Liver (tissue), 9 donors: Measurements from ENCODE around the gene BMP6. TPM values are rescaled to one million over a fixed set of nuclear protein-coding genes. Genes with fewer than 3 reads are reported as not detected.
A peak's percentile ranks its signal among the peaks of the same experiment; 100 is the strongest.

Source experiments
- DNase-seq: peaks from one replicate; pipeline ENCODE4 v3.0.0-alpha.2; 2017; ENCODE audit warnings: low spot score
- H3K27ac ChIP-seq, 2 donors: one replicate each; pipeline ENCODE4 v1.7.0; 2013; ENCODE audit warnings: inconsistent platforms in 2 of 2, low read length in 2 of 2, control low read depth in 1 of 2, low read depth in 1 of 2, mild to moderate bottlenecking in 1 of 2
- H3K27me3 ChIP-seq, 4 donors: one replicate each; pipeline versions ENCODE4 v1.6.1 to v1.7.0; 2013; ENCODE audit warnings: low read length in 3 of 4, inconsistent platforms in 1 of 4, mild to moderate bottlenecking in 1 of 4, moderate library complexity in 1 of 4; ENCODE audit not compliant: control insufficient read depth in 4 of 4, insufficient read depth in 4 of 4
- H3K36me3 ChIP-seq, 4 donors: one replicate each; pipeline versions ENCODE4 v1.6.1 to v1.7.0; 2013; ENCODE audit warnings: low read length in 3 of 4, mild to moderate bottlenecking in 3 of 4, low read depth in 1 of 4, moderate library complexity in 1 of 4; ENCODE audit not compliant: control insufficient read depth in 4 of 4, insufficient read depth in 3 of 4
- H3K4me1 ChIP-seq, 4 donors: one replicate each; pipeline versions ENCODE4 v1.6.1 to v1.7.0; 2013; ENCODE audit warnings: low read length in 3 of 4, mild to moderate bottlenecking in 3 of 4, moderate library complexity in 1 of 4; ENCODE audit not compliant: control insufficient read depth in 4 of 4, insufficient read depth in 4 of 4
- H3K4me3 ChIP-seq, 3 donors: one replicate each; pipeline versions ENCODE4 v1.6.1 to v1.7.0; 2013; ENCODE audit warnings: low read length in 3 of 3, control low read depth in 1 of 3, low read depth in 1 of 3, mild to moderate bottlenecking in 1 of 3
- H3K9ac ChIP-seq, 2 donors: one replicate each; pipeline ENCODE4 v1.7.0; 2013; ENCODE audit warnings: low read length in 2 of 2, mild to moderate bottlenecking in 2 of 2, moderate library complexity in 2 of 2, control low read depth in 1 of 2, low read depth in 1 of 2
- H3K9me3 ChIP-seq, 4 donors: one replicate each; pipeline versions ENCODE4 v1.6.1 to v1.7.0; 2013; ENCODE audit warnings: low read length in 3 of 4; ENCODE audit not compliant: control insufficient read depth in 4 of 4
- ATF3 ChIP-seq: IDR thresholded peaks from 2 replicates; pipeline ENCODE4 v1.6.1; 2016; ENCODE audit warnings: antibody characterized with exemption
- FOXA1 ChIP-seq: IDR thresholded peaks from 2 replicates; pipeline ENCODE4 v1.6.1; 2016; ENCODE audit warnings: antibody characterized with exemption
- FOXA2 ChIP-seq: IDR thresholded peaks from 2 replicates; pipeline ENCODE4 v1.6.1; 2016; ENCODE audit warnings: antibody characterized with exemption
- GABPA ChIP-seq, 2 donors: IDR thresholded peaks in 1 of 2; conservative IDR thresholded peaks in 1 of 2; 2 replicates each; pipeline ENCODE4 v1.6.1; 2016; ENCODE audit warnings: antibody characterized with exemption in 2 of 2, mild to moderate bottlenecking in 1 of 2, moderate library complexity in 1 of 2
- HNF4A ChIP-seq, 2 donors: conservative IDR thresholded peaks; 2 replicates each; pipeline ENCODE4 v1.6.1; 2016; ENCODE audit warnings: antibody characterized with exemption in 2 of 2, mild to moderate bottlenecking in 2 of 2
- HNF4G ChIP-seq: IDR thresholded peaks from 2 replicates; pipeline ENCODE4 v1.6.1; 2016; ENCODE audit warnings: antibody characterized with exemption
- JUND ChIP-seq, 2 donors: IDR thresholded peaks; 2 replicates each; pipeline ENCODE4 v1.6.1; 2016; ENCODE audit warnings: antibody characterized with exemption in 2 of 2
- MAX ChIP-seq: IDR thresholded peaks from 2 replicates; pipeline ENCODE4 v1.6.1; 2016; ENCODE audit warnings: antibody characterized with exemption
- NR2F2 ChIP-seq: IDR thresholded peaks from 2 replicates; pipeline ENCODE4 v1.6.1; 2016; ENCODE audit warnings: antibody characterized with exemption
- RAD21 ChIP-seq, 2 donors: IDR thresholded peaks; 2 replicates each; pipeline ENCODE4 v1.6.1; 2016; ENCODE audit warnings: antibody characterized with exemption in 2 of 2, mild to moderate bottlenecking in 2 of 2
- REST ChIP-seq: IDR thresholded peaks from 2 replicates; pipeline ENCODE4 v1.6.1; 2016; ENCODE audit warnings: antibody characterized with exemption, mild to moderate bottlenecking
- RXRA ChIP-seq, 2 donors: IDR thresholded peaks; 2 replicates each; pipeline ENCODE4 v1.6.1; 2017 to 2018; ENCODE audit warnings: antibody characterized with exemption in 2 of 2, mild to moderate bottlenecking in 1 of 2
- SP1 ChIP-seq: IDR thresholded peaks from 2 replicates; pipeline ENCODE4 v1.6.1; 2018; ENCODE audit warnings: antibody characterized with exemption, mild to moderate bottlenecking
- TAF1 ChIP-seq: conservative IDR thresholded peaks from 2 replicates; pipeline ENCODE4 v1.6.1; 2016; ENCODE audit warnings: antibody characterized with exemption, mild to moderate bottlenecking
- ZBTB33 ChIP-seq: IDR thresholded peaks from 2 replicates; pipeline ENCODE4 v1.6.1; 2016; ENCODE audit warnings: antibody characterized with exemption
- WGBS: extraction: QIAGEN DNeasy Blood & Tissue Kit; methylation state at CpG from one replicate; pipeline ENCODE4 v1.1.7; 2013; 5-methylcytosine and 5-hydroxymethylcytosine counted together
- polyA plus RNA-seq, 2 donors: library from polyadenylated mRNA; stranded (reverse) in 1 of 2; unstranded in 1 of 2; fragments of 200-250 nt in 1 of 2; fragments of >200 nt in 1 of 2; fragmentation: Nextera tagmentation in 1 of 2; extraction: Ambion mirVana in 1 of 2; gene quantifications; one replicate each; pipeline versions ENCODE4 v1.2.1 to v1.2.3, GENCODE V29; 2013 to 2015
- total RNA-seq, 2 donors: library from RNA; depleted of rRNA; stranded (reverse); fragments of >200 nt; gene quantifications; one replicate each; pipeline ENCODE4 v1.2.3, GENCODE V29; 2014
- donor health status: healthy.
- donor health status: healthy.
- donor health status: healthy.
- donor health status: healthy.
- donor health status: healthy.

The BMP6 gene
- total and polyA plus RNA-seq, 4 donors: 0.57 to 5.9 (median 2.3) TPM

GRCh38 chr6:7833751-7834070 lies 107.8 kb downstream of the BMP6 start:
- Histone ChIP-seq H3K36me3 (no peaks in the 10 kb centered on the region), H3K27me3 (peaks cover 0 to 6% (median 0%) of the 10 kb centered on the region in 4 donors), H3K9me3 (no peaks in the 10 kb centered on the region), H3K4me1 (no peaks in the 10 kb centered on the region), H3K27ac (no peak overlapping the region), H3K9ac (no peak overlapping the region), H3K4me3 (no peak overlapping the region)
- TF ChIP-seq GABPA (IDR thresholded peaks at IDR 0.05 in 1 of 2, conservative IDR thresholded peaks at IDR 0.05 in 1 of 2): no peak
- DNase-seq: no peak
- 45% methylated on average over 4 of the region's 4 CpGs for WGBS

GRCh38 chr6:7836371-7837026 lies 110.6 kb downstream of the BMP6 start:
- Histone ChIP-seq H3K4me3 (no peak overlapping the region), H3K9me3 (no peaks in the 10 kb centered on the region), H3K27me3 (peaks cover 0 to 3% (median 0%) of the 10 kb centered on the region in 4 donors), H3K4me1 (no peaks in the 10 kb centered on the region), H3K27ac (no peak overlapping the region), H3K9ac (no peak overlapping the region), H3K36me3 (no peaks in the 10 kb centered on the region)
- WGBS: 90% methylated on average over 4 of the region's 4 CpGs
- TF ChIP-seq ZBTB33 (no peak), HNF4A (conservative IDR thresholded peaks at IDR 0.05) (peak in 1 of 2 donors; percentile 75)
- no peak for DNase-seq

DNA sequence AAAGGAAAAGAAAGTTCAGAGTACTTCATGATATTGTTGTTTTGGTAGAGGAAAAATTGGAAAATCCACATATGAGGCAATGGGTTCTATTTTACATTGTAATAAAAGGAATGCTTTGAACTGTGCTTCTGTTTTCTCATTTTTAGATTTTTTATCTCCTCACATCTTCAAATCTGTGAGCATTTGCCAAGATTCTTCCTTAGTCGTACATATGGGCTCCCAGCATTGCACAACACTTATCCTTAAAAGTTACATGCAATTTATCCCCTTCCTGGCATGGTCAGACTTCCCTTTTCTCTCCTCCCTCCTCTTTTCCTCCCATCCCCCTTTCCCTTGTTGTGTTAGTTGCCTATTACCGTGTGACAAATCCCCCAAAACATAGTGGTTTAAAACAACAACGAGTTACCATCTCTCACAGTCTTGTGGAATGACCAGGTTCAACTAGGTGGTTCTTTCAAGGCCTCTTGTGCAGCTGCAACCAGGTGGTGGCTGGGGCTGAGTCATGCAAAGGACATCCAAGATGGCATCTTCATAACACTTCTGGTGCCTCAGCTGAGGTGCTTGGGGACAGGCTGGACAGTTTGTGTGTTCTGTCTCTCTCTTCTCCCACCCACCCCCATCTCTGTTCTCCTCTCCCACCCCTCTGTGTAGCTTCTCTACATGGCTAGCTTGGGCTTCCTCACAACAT lies 116.0 kb downstream of the BMP6 start:
- DNase-seq: no peak
- 63% methylated on average over 3 of the region's 3 CpGs for WGBS

More for the DNA sequence above, 116.0 kb downstream of the BMP6 start:
- H3K27me3 ChIP-seq: no peaks in the 10 kb centered on the region
- H3K4me1 ChIP-seq: no peaks in the 10 kb centered on the region
- TF ChIP-seq TAF1 (no peak), FOXA1 (no peak), FOXA2 (no peak), RXRA (IDR thresholded peaks at IDR 0.05) (no peak), ATF3 (no peak), RAD21 (IDR thresholded peaks at IDR 0.05) (no peak), ZBTB33 (no peak), REST (no peak), SP1 (no peak), JUND (IDR thresholded peaks at IDR 0.05) (no peak), HNF4G (no peak), NR2F2 (no peak), GABPA (IDR thresholded peaks at IDR 0.05 in 1 of 2, conservative IDR thresholded peaks at IDR 0.05 in 1 of 2) (no peak), HNF4A (conservative IDR thresholded peaks at IDR 0.05) (no peak), MAX (no peak)
- H3K9ac ChIP-seq: no peak overlapping the region
- no peak overlapping the region for H3K27ac ChIP-seq
- H3K9me3 ChIP-seq: peaks cover 4 to 6% (median 4%) of the 10 kb centered on the region in 4 donors
- H3K4me3 ChIP-seq: no peak overlapping the region
- no peaks in the 10 kb centered on the region for H3K36me3 ChIP-seq
